HL-60 (cell line): ENCODE data around the gene SMTNL2.

Source experiments
- GABPA ChIP-seq: IDR thresholded peaks from 2 replicates; pipeline ENCODE4 v1.6.1; 2012; ENCODE audit warnings: low read depth
- POLR2AphosphoS5 ChIP-seq: IDR thresholded peaks from 2 replicates; pipeline ENCODE4 v1.6.1; 2012; ENCODE audit warnings: low read depth
- SPI1 ChIP-seq: IDR thresholded peaks from 2 replicates; pipeline ENCODE4 v1.6.1; 2012; ENCODE audit warnings: low read depth, mild to moderate bottlenecking, borderline replicate concordance
- TF ChIP-seq, protein P1 (sequence below): IDR thresholded peaks from one replicate; pipeline ENCODE4 v1.5.1; 2011; ENCODE audit warnings: low read length, control low read depth, inconsistent platforms; ENCODE audit not compliant: insufficient read depth

DNA sequence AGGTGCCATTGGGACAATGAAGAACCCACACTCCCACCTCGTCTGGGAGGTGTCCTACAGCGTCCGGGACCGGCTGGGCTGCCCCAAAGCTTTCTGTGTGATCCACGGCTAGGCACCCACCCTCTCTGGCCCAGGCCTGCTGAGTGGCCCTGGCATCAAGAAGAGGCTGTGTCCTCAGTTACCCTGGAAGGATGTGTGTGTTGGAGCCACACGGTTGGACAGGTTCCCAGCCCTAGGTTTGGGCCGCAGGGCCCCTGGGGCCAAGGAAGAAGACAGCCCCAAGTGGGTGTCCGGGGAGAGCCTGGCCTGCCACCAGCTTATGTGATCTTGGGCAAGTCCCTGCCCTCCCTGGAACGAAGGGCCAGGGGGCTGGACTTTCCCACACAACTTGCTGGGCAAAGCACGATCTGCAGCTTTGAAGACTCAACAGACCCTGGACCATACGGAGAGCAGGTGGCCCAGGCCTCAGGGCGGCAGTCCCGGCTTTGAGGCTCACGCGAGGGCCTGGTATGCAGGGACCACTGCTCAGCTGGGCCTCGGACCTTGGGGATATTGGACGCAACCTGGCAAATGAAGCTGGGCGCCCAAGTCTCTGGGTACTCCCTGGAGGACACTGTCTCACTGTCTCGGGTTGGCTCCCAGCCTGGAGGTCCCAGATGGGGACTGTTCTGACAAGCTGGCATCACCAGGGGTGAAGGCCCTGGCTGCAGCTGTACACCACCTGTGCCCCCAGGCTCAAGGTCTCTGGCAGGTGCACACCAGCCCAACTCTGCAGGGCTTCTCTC lies 46.7 kb upstream of the SMTNL2 start:
- TF ChIP-seq, protein P1, sequence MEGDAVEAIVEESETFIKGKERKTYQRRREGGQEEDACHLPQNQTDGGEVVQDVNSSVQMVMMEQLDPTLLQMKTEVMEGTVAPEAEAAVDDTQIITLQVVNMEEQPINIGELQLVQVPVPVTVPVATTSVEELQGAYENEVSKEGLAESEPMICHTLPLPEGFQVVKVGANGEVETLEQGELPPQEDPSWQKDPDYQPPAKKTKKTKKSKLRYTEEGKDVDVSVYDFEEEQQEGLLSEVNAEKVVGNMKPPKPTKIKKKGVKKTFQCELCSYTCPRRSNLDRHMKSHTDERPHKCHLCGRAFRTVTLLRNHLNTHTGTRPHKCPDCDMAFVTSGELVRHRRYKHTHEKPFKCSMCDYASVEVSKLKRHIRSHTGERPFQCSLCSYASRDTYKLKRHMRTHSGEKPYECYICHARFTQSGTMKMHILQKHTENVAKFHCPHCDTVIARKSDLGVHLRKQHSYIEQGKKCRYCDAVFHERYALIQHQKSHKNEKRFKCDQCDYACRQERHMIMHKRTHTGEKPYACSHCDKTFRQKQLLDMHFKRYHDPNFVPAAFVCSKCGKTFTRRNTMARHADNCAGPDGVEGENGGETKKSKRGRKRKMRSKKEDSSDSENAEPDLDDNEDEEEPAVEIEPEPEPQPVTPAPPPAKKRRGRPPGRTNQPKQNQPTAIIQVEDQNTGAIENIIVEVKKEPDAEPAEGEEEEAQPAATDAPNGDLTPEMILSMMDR, result no peak
- no peak for TF ChIP-seq GABPA
- TF ChIP-seq POLR2AphosphoS5, result peak; percentile 34
- no peak for TF ChIP-seq SPI1
